NCI-H2081 treated with DMSO at 0.1 percent for 48 hours (cell line): Measurements from ENCODE around the gene CMBL.
"Not testable (repeated sequence)": the region's sequence is repeated elsewhere in the genome, so short reads cannot be mapped to it uniquely, and the experiment has no call there.

Experiments
- DNase-seq: peaks from one replicate; lab custom pipeline; 2025; lab: John Stamatoyannopoulos, UW

CMBL gene

DNA sequence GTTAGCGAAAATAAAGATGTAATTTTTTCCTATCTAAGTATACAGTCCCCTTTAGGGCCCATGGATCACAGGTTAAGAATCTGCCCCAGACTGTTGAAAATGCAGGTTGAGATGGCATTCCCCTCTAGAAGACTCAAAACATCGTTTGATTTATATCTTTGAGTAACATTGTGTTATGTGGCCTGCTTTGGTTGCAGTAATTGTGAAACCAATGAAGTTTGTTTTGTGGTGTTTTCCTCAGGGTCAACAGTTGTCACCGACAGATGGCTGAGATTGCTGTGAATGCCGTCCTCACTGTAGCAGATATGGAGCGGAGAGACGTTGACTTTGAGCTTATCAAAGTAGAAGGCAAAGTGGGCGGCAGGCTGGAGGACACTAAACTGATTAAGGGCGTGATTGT lies 49.8 kb downstream of the CMBL start:
- no peak for DNase-seq

DNA sequence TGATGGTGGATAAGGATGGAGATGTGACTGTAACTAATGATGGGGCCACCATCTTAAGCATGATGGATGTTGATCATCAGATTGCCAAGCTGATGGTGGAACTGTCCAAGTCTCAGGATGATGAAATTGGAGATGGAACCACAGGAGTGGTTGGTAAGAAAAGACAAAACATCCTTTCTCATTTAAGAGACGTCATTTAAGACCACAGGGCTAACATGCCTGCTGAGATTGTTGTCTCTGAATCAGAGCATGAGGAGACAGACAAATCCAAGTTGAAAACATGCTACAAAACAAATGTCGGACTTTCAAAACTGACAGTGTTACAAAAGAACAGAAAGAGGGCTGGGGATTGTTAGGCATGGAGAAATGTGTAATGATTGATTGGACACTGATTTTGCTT lies 53.0 kb downstream of the CMBL start:
- no peak for DNase-seq

DNA sequence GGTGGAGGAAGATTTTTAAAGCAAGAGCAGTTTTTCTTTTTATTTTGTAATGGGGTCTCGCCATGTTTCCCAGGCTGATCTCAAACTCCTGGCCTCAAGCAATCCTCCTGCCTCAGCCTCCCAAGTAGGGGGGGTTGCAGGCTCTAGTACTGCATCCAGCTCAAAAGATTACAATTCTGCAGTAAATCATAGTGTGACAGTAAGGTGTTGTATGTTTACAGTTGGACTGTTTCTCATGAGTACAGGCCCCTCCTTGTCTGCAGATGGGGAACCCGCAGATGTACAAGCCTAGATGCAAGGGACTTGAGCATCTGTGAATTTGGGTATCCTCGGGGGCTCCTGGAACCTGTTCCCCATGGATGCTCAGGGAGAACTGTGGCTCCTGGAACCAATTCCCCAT lies 54.3 kb downstream of the CMBL start:
- no peak for DNase-seq

DNA sequence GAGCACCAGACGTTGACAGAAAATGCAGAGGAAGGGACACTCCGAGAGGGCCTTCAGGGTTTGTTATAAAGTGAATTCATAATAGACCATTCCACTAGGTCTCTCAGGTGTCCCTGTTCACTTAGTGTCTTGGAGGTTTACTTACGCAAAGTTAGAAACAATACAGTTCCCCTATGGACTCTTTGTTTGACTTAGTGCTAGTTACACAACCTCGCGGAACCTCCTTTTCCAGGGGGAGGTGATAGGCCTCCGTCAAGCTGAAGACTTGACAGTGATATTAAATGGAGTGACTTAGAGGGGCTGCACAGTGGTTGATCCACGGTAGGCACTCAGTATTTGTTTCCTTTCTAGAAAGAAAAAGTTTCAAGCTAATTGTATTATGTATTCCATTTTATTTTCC lies 56.3 kb downstream of the CMBL start:
- DNase-seq, result no peak

DNA sequence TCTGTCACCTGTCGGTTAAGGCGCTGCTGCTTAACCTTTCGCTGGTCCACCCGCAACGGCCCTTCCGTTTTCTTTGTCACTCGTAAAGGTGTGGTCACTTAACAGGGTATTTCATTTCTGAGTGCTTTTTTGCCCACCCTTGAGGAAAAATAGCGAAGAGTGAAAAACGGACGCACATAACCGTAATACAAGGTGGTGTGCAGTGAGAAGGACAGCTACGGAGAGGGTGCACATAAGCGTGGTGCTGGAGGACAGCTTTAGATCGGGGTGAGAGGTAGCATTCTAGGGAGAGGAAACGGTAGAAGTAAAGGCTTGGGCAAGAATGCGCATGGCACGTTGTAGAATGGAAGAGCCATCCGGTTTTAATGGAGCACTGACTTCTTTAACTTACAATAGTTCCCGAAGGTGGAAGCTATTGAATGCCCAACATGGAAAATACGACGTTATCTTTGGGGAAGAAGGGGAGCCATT lies 56.9 kb downstream of the CMBL start:
- no peak for DNase-seq

DNA sequence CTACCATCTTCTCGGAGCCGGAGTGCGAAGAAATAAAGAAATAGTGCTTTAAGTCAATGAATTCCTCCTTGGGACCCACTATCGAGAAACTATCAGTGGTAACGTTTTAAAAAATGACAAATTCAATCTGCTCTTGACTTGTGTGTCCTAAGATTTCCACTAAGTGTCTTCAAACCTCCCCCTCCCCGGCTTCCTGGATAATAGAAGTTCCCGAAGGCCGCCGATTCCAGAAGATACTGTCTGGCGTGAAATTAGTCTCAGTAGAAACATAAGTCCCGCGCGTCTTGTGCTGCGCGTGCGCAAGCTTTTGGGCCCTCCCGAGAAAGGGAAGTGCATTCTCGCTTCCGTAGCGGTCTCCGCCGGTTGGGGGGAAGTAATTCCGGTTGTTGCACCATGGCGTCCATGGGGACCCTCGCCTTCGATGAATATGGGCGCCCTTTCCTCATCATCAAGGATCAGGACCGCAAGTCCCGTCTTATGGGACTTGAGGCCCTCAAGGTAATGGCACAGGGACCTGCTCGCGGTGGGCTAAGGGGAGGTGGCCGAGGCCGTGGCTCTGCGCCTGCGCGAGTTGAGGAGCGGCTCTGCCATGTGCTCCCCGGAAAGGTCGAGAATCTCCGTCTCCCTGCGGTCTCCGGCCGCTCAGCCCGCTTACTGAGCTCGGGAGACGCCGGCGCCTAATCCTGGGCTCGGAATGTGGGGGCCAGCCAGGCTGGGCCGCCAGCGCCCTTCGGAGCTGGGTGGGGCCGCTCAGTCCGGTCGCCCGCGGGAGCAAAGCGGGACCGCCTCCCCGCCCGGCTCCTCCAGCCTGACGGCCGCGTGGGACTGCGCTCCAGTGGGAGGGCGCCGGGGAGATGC lies 57.5 kb downstream of the CMBL start, which contains the start of gene CCT5:
TSS of gene CCT5 (plus strand) at position 333 of the 858 bp plus-strand sequence. CDS start at position 394, 61 bp downstream.
- peak; percentile 100 for DNase-seq

DNA sequence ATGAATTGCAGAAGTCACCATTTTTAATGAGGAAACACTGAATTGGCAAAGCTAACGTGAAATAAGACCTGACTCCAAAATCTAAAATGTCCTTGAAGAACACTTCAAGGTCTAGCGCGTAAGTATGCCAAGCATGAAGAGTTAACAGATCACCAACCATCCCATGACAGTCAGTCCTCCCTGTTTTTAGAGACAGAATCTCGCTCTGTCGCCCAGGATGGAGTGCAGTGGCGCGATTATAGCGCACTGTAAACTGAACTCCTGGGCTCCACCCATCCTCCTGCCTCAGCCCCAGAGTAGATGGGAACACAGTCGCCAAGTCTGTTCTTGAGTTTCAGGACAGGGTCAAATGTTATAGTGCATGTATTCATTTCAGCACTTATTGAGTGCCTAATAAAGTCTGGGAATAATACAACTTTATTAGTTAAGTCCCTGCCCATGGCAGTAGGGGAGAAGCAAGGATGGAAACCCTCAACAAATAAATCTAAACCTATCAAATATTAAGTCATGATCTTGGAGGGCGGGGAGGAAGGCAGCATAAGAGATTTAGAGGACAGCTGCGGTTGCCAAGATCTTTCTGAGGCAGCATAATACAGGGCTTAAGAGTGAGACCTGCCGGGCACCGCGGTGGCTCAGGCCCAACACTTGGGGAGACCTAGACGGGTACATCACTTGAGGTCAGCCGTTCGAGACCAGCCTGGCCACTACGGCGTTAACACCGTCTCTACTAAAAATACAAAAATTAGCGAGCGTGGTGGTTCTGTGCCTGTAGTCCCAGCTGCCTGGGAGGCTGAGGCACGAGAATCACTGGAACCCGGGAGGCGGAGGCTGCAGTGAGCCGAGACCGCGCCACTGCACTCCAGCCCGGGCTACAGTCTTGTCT lies 59.1 kb downstream of the CMBL start:
- no peak for DNase-seq

DNA sequence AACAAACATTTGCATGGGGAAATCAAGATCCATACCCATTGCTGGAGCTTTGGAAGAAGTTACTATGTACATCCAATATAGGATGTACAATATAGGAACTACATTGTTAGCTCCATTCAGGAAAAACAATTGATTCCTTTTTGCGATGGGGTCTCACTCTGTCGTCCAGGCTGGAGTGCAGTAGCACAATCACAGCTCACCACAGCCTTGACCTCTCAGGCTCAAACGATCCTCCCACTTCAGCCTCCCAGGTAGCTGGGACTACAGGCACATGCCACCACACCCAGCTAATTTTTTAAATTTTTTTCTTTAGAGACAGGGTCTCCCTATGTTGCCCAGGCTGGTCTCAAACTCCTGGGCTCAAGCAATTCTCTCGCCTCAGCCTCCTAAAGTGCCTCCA lies 60.5 kb downstream of the CMBL start:
- not testable (repeated sequence) for DNase-seq

DNA sequence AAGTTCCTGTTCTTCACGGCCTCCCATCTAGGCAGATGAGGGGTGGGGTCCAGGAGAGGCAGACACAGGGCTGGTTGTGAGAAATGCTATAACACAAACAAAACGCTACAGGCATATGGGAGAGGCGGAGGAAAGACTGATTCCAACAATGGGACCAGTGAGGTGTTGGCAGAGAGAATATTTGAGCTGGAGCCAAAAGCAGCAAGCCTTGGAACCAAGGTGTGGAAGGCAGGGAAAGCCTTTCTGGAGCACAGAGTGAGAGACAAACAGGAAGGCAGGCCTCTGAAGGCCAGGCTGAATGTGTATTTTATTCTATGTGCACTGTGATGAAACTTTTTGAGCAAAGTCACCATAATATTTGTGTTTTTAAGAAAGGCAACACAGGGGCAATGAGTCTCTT lies 60.9 kb downstream of the CMBL start:
- peak; percentile 58 for DNase-seq

DNA sequence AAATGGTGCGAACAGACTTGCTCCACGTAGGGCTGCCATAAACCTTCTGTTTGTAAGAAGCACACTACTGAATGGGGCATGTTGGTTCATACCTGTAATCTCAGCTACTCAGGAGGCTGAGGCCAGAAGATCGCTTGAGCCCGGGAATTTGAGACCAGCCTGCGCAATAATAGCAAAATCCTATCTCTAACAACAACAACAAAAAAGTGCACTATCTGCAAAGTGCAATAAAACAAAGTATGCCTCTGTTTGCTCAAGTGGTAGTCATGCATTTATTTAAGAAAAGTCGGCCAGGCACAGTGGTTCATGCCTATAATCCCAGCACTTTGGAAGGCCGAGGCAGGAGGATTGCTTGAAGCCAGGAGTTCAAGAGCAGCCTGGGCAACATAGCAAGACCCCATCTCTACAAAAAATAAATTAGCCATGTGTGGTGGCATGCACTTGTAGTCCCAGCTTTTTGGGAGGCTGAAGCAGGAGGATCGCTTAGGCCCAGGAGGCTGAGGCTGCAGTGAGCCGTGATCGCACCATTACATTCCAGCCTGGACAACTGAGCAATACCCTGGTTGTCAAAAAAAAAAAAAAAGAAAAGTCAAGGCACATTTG lies 63.3 kb downstream of the CMBL start:
- no peak for DNase-seq

DNA sequence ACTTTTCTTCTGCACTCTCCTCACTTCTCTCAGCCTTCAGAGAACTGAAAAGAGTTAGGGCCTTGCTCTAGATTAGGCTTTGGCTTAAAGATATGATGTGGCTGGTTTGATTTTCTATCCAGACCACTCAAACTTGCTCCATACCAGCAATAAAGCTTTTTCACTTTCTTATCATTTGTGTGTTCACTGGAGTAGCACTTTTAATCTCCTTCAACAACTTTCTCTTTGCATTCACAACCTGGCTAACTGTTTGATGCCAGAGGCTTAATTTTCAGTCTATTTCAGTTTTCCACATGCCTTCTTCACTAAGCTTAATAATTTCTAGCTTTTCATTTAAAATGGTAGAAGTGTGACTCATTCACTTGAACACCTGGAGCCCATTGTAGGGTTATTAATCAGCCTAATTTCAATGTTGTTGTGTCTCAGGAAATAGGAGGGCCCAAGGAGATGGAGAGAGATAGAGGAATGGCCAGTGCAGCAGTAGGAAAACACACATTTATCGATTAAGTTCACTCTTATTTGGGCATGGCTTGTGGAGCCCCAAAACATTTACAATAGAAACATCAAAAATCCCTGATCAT lies 64.0 kb downstream of the CMBL start:
- DNase-seq, result no peak

DNA sequence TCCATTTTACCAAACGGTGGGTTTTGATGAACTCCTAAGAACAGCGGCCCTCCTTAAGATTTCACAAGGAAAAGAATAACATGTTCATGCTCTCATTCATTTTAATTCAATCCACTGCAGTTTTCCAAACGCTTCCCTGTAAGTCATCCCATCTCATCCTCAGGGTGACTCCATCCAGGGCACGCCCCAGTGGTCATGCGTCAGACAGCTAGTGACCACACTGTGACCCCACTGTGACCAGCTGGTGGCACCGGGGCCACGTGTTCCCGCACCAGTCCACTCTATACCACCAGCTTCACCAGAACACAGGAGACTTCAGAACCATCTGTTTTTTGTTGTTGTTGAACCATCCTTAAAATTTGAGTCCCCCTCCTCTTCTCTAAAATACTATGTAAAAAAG lies 72.4 kb downstream of the CMBL start:
- DNase-seq, result no peak

DNA sequence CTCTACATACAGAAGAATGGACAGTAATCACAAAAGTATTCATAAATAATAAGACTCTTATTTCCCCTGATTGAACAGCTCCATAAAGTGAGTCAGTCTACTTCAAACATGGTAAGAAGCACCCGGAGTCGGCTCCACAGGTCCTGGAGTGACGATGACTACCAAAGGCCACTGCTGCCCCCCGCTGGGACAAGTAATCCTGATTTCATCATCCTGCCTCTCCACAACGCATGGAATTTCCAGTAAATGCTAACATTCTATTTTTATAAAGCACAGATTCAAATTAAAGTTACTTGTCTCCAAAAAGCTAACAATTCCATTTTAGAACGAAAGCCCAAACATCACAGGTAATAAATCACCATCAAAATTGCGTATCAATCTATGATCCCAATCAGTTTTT lies 74.2 kb downstream of the CMBL start:
- no peak for DNase-seq

DNA sequence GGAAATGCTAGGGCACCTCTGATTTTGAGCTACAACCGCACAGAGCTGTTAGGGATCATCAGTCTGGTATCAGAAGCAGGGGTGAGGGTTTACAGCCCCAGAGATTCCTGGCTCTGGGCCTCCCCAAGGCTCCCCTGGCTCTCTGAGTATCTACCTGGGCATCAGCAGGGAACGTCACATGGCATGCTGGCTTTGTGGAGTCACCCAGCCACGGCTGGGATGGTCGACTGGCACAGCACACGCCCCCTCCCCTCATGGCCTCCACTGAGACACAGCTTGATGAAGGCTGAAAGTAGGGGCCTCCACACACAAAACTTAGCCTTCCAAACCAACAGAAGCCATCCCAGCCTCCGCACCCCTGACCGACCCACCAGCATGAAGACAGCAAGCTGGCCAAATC lies 74.7 kb downstream of the CMBL start:
- no peak for DNase-seq

DNA sequence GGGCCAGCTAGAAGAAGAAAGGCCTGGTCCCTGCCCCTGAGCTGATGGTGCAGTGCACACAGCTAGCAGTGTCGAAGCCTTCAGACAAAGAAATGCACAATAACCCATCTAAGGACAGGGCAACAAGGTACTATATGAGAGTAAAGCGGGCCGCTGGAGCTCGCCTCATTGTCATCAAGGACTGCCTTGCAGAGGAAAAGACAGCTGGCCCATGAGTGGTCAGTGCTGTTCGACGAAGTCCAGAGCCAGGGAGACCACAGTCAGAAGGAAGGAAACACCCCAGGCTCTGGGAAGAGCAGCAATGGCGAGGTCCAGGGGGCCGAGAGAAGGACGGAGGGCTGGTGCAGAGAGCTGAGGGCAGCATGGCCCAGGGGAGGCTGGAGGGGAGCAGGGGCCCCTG lies 75.3 kb downstream of the CMBL start:
- no peak for DNase-seq

DNA sequence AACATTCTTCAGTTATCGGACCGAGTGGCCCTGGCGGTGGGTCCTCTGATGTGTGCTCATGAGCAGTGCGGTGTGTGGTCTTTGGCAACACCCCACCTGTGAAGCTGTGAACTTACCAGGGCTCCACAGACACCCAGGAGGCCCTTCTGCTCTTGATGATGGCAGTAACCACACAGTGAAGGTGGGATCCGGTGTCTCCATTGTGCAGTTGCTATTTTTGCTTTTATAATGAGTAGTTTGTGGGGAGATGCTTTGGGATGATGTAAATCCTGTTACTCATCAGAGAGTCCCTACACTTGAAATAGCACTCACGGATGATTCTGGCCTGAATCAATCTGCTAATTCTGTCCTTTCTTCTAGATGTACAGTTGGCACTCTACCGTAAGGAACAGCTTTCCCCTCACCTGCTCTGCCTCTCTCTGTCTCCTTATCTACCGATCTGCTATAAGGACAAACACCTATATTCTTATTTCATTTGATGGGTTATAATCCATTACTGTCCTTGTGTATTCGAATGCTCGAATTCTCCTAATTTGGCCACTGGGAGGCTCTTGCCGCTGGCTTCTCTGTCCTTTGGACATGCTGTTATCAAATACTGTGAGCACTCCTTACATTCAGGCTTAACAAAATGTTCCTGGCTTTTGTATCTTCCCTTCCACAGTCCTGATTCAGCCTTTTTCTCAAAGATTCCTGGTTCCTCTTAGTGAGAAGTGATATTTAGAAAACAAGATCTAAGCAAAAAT lies 78.2 kb downstream of the CMBL start:
- DNase-seq, result no peak

DNA sequence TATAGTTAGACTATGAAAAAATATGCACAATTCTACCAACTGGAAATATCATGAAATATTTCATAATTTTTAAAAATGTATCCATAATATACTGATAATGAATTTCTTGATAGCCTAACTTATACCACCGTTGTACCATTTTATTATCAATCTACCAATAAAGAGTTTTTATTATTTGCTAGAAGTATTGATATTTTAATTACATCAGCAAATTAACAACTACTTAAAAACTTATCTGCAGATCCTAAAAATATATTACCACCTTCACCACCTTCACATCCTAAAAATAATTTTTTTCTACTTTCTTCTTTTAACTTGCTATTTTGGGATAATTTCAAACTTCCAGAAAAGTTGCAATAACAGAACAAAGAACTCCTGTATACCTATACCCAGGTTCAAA lies 79.4 kb downstream of the CMBL start:
- no peak for DNase-seq
